Mucosa of gallbladder (tissue), 1 donor: ENCODE measurements around the gene FAN1. TPM values are rescaled to one million over a fixed set of nuclear protein-coding genes. Genes with fewer than 3 reads are reported as not detected.

Source experiments
- total RNA-seq: library from RNA; stranded (reverse); gene quantifications from one replicate; pipeline ENCODE4 v1.2.1, GENCODE V29; 2021
- donor health status: DM: no; HTN: no; CAD: no.

The FAN1 gene
- total RNA-seq, 1 donor from 2014 or later, result 22.2 TPM

Other genes starting within 250 kb of the FAN1 start
- 28.3 TPM for gene MTMR10, start 87.7 kb downstream of the FAN1 start, total RNA-seq
- not detected for gene TRPM1, start 197.8 kb downstream of the FAN1 start, total RNA-seq